GM12801 (cell line): ENCODE results near the gene CD300LD.

Experiments used
- CTCF ChIP-seq: IDR thresholded peaks from one replicate; pipeline ENCODE4 v1.5.1; 2011; ENCODE audit warnings: control low read depth; ENCODE audit not compliant: insufficient read length; ENCODE audit errors: extremely low read depth

CD300LD gene

GRCh38 chr17:74616696-74617095 is 24.6 kb upstream of the CD300LD start:
- no peak for TF ChIP-seq CTCF

GRCh38 chr17:74612046-74612445 is 20.0 kb upstream of the CD300LD start:
- TF ChIP-seq CTCF, result no peak

GRCh38 chr17:74610108-74610507 is 18.0 kb upstream of the CD300LD start:
- TF ChIP-seq CTCF, result no peak

- no peak for TF ChIP-seq CTCF
These were observed 16.4 kb upstream of the CD300LD start for GRCh38 chr17:74608511-74608910.

- TF ChIP-seq CTCF, result no peak
These were observed 15.1 kb upstream of the CD300LD start for GRCh38 chr17:74607221-74607620.

- no peak for TF ChIP-seq CTCF
These were observed 14.0 kb upstream of the CD300LD start for GRCh38 chr17:74606050-74606449.

GRCh38 chr17:74605361-74605760 is 13.3 kb upstream of the CD300LD start:
- TF ChIP-seq CTCF, result no peak

- no peak for TF ChIP-seq CTCF
These were observed 12.7 kb upstream of the CD300LD start for GRCh38 chr17:74604761-74605160.
